Measurements from ENCODE around the gene KLHL6. TPM values are rescaled to one million over a fixed set of nuclear protein-coding genes. Genes with fewer than 3 reads are reported as not detected.

Gene KLHL6
- total RNA-seq, 1 experiment from 2014 or later, result not detected

DNA sequence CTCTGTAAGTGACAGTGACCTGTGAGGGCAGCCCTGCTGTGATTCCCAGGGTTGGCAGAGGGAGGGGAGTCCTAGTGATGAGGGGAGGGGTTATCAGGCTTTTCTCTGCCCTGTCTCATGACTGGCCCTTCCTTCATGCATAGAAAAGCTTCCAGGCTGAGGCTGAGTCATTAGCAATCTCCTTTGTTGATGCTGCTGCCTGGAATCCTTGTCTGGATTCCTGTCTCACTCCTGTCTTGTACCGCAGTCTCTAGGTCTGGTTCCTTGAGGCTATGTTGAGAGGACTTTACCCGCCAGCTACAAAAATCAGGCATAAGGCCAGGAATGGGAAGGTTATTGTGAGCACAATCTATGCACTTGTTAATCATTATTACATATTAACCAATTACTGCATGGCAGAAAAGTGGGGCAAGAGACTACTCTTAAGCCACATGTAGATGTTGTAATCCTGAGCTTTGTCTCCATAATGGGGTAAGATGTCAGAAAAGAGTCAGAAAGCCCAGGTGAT, 7.2 kb downstream of the KLHL6 start:
- Histone ChIP-seq H3K18ac (ENCODE audit: insufficient read length, low read depth, low read length) (no peak overlapping the region), H3K14ac (ENCODE audit: insufficient read depth, low read length) (no peak overlapping the region), H3K79me1 (ENCODE audit: insufficient read depth, low read depth, low read length, poor library complexity, severe bottlenecking) (no peaks in the 10 kb centered on the region), H2BK12ac (ENCODE audit: insufficient read length, low read depth, low read length) (no peak overlapping the region), H4K5ac (ENCODE audit: insufficient read length, low read depth, low read length) (no peak overlapping the region), H2BK20ac (ENCODE audit: low read depth, low read length, poor library complexity, severe bottlenecking) (no peak overlapping the region), H2BK15ac (ENCODE audit: low read depth, low read length) (no peak overlapping the region), H4K91ac (ENCODE audit: insufficient read length, low read depth, low read length) (no peak overlapping the region), H2AK5ac (ENCODE audit: insufficient read length, low read length) (no peak overlapping the region), H3K9me3 (ENCODE audit: control insufficient read depth, low read depth, low read length) (no peaks in the 10 kb centered on the region), H3K23ac (ENCODE audit: insufficient read length, low read depth, low read length) (no peak overlapping the region), H3K56ac (ENCODE audit: insufficient read length, low read depth, low read length) (no peak overlapping the region), H3K4ac (ENCODE audit: low read depth, low read length) (no peak overlapping the region), H3K79me2 (ENCODE audit: insufficient read depth, low read length) (no peaks in the 10 kb centered on the region), H2BK120ac (ENCODE audit: low read depth, low read length, poor library complexity, severe bottlenecking) (no peak overlapping the region), H3K9ac (ENCODE audit: extremely low read depth, insufficient read length, low read length) (no peak overlapping the region), H3K27ac (ENCODE audit: insufficient read length, low read depth, low read length) (no peak overlapping the region), H2BK5ac (ENCODE audit: insufficient read length, low read length) (no peak overlapping the region), H4K8ac (replicated peaks; ENCODE audit: insufficient read length, low read depth, low read length) (no peak overlapping the region), H4K20me1 (ENCODE audit: control insufficient read depth, insufficient read depth, insufficient read length) (no peaks in the 10 kb centered on the region), H3K4me1 (ENCODE audit: insufficient read depth, low read length) (peaks cover 14% of the 10 kb centered on the region; the same call in 1 of the 2 replicates), H3K23me2 (ENCODE audit: insufficient read length, low read depth, low read length, poor library complexity, severe bottlenecking) (no peaks in the 10 kb centered on the region), H2AFZ (ENCODE audit: low read length) (no peak overlapping the region), H3K27me3 (ENCODE audit: insufficient read depth, low read length) (no peaks in the 10 kb centered on the region), H3T11ph (ENCODE audit: low read length) (no peak overlapping the region), H3K4me2 (ENCODE audit: insufficient read depth, insufficient read length, low read length) (no peak overlapping the region)
- H3K4me3 Mint-ChIP-seq, result no peak overlapping the region
- H3K9me3 Mint-ChIP-seq, result no peaks in the 10 kb centered on the region
- H3K36me3 Mint-ChIP-seq (ENCODE audit: insufficient read depth in 1 of 3, low read depth in 3 of 3), result no peaks in the 10 kb centered on the region
- TF ChIP-seq, protein P1, sequence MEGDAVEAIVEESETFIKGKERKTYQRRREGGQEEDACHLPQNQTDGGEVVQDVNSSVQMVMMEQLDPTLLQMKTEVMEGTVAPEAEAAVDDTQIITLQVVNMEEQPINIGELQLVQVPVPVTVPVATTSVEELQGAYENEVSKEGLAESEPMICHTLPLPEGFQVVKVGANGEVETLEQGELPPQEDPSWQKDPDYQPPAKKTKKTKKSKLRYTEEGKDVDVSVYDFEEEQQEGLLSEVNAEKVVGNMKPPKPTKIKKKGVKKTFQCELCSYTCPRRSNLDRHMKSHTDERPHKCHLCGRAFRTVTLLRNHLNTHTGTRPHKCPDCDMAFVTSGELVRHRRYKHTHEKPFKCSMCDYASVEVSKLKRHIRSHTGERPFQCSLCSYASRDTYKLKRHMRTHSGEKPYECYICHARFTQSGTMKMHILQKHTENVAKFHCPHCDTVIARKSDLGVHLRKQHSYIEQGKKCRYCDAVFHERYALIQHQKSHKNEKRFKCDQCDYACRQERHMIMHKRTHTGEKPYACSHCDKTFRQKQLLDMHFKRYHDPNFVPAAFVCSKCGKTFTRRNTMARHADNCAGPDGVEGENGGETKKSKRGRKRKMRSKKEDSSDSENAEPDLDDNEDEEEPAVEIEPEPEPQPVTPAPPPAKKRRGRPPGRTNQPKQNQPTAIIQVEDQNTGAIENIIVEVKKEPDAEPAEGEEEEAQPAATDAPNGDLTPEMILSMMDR (conservative IDR thresholded peaks at IDR 0.05), result no peak
- peaks cover 33 to 35% of the 10 kb centered on the region in 2 experiments for H3K4me1 Mint-ChIP-seq
- no peaks in the 10 kb centered on the region; the same call in 1 of the 2 replicates for H3K27me3 Mint-ChIP-seq (ENCODE audit: low read depth)
- peak overlapping the region; percentile 38 to 97 (median 83); a peak in 4 of 7 replicates for H3K27ac Mint-ChIP-seq
- DNase-seq, result peak; percentile 79
- no CpG with 5 or more reads among the region's 2 CpGs for WGBS (ENCODE audit: extremely low coverage, insufficient read length, low lambda C conversion rate)

Data from H9 (cell line).